H1 (cell line): ENCODE results near the gene IL10RA. TPM values are rescaled to one million over a fixed set of nuclear protein-coding genes. Genes with fewer than 3 reads are reported as not detected.

ENCODE experiments used
- CTCF ChIA-PET: fragments of 300-600 bp; sonication (Branson Sonifier 250); formaldehyde crosslinking; loops from one replicate; lab custom pipeline; 2021; ENCODE audit not compliant: partially characterized antibody; lab: Charles Lee
- POLR2A ChIA-PET: fragments of 300-600 bp; sonication (Branson Sonifier 250); formaldehyde crosslinking; loops from one replicate; lab custom pipeline; 2021; ENCODE audit warnings: inconsistent platforms; ENCODE audit not compliant: partially characterized antibody; lab: Charles Lee
- DNase-seq, 2 experiments: peaks; one replicate each; pipeline versions ENCODE4 v3.0.0 to v3.0.0-alpha.2; 2010 to 2022; ENCODE audit warnings: low spot score in 2 of 2, low read depth in 1 of 2, mixed read lengths in 1 of 2
- FAIRE-seq: peaks from 2 replicates; lab custom pipeline; 2011; peaks lifted over from hg19 to GRCh38; lab: Jason Lieb, UNC
- H2AFZ ChIP-seq: 2 replicates; pipeline ENCODE4 v1.8.1; 2012; ENCODE audit warnings: low read length, inconsistent platforms
- H2AK5ac ChIP-seq: 2 replicates; pipeline ENCODE4 v1.6.1; 2013; ENCODE audit warnings: low read depth, low read length
- H2BK120ac ChIP-seq: replicated peaks from 2 replicates; pipeline ENCODE3; 2013; ENCODE audit warnings: low read depth, low read length, inconsistent platforms
- H2BK12ac ChIP-seq: 2 replicates; pipeline ENCODE4 v1.6.1; 2013; ENCODE audit warnings: low read depth, low read length
- H2BK15ac ChIP-seq: 2 replicates; pipeline ENCODE4 v1.6.1; 2013; ENCODE audit warnings: low read length
- H2BK20ac ChIP-seq: 2 replicates; pipeline ENCODE4 v1.6.1; 2013; ENCODE audit warnings: low read length
- H2BK5ac ChIP-seq: 2 replicates; pipeline ENCODE4 v1.6.1; 2013; ENCODE audit warnings: low read depth, low read length
- H3K14ac ChIP-seq: 2 replicates; pipeline ENCODE4 v1.6.1; 2013; ENCODE audit warnings: inconsistent platforms; ENCODE audit not compliant: insufficient read length
- H3K18ac ChIP-seq: 2 replicates; pipeline ENCODE4 v1.6.1; 2013; ENCODE audit warnings: low read length; ENCODE audit errors: extremely low read depth
- H3K23ac ChIP-seq: 2 replicates; pipeline ENCODE4 v1.6.1; 2013; ENCODE audit warnings: inconsistent platforms; ENCODE audit not compliant: insufficient read length
- H3K23me2 ChIP-seq: 2 replicates; pipeline ENCODE4 v1.6.1; 2013; ENCODE audit warnings: low read depth, low read length
- H3K27ac ChIP-seq: 2 replicates; pipeline ENCODE4 v1.6.1; 2011; ENCODE audit warnings: low read depth, low read length, inconsistent platforms
- H3K27me3 ChIP-seq, 4 experiments: replicated peaks in 1 of 4; 1 replicate in 1 of 4; 2 replicates in 3 of 4; pipeline versions ENCODE4 v1.6.1 to v1.8.1; 2011 to 2013; ENCODE audit warnings: low read length in 3 of 4, mild to moderate bottlenecking in 3 of 4, inconsistent platforms in 2 of 4, mixed read lengths in 2 of 4, moderate library complexity in 1 of 4; ENCODE audit not compliant: control insufficient read depth in 3 of 4, insufficient read depth in 3 of 4; ENCODE audit errors: extremely low read depth in 1 of 4
- H3K36me3 ChIP-seq, 4 experiments: 2 replicates each; pipeline versions ENCODE4 v1.6.1 to v1.8.1; 2011 to 2013; ENCODE audit warnings: mild to moderate bottlenecking in 4 of 4, low read length in 3 of 4, moderate library complexity in 2 of 4, control low read depth in 1 of 4, inconsistent platforms in 1 of 4; ENCODE audit not compliant: insufficient read depth in 4 of 4, control insufficient read depth in 2 of 4
- H3K4ac ChIP-seq: replicated peaks from 2 replicates; pipeline ENCODE3; 2013; ENCODE audit warnings: low read length, low read depth, mixed read lengths, inconsistent platforms; ENCODE audit not compliant: insufficient read length
- H3K4me1 ChIP-seq, 4 experiments: replicated peaks in 1 of 4; 1 replicate in 1 of 4; 2 replicates in 3 of 4; pipeline versions ENCODE4 v1.6.1 to v1.8.1; 2011 to 2013; ENCODE audit warnings: low read length in 3 of 4, inconsistent platforms in 2 of 4, mixed read lengths in 1 of 4; ENCODE audit not compliant: insufficient read depth in 4 of 4, control insufficient read depth in 3 of 4
- H3K4me2 ChIP-seq, 2 experiments: 2 replicates each; pipeline versions ENCODE4 v1.6.1 to v1.8.1; 2011 to 2013; ENCODE audit warnings: low read depth in 2 of 2, low read length in 2 of 2, control low read depth in 1 of 2, inconsistent platforms in 1 of 2, mild to moderate bottlenecking in 1 of 2; ENCODE audit not compliant: insufficient read depth in 1 of 2
- H3K4me3 ChIP-seq, 4 experiments: fragments of 200-600, 300-600 bp in 1 of 4; sonication (generic), shearing (Covaris generic), sonication (Bioruptor Twin) in 1 of 4; 2 replicates each; pipeline versions ENCODE4 v1.5.1 to v1.8.1; 2011 to 2016; ENCODE audit warnings: low read length in 4 of 4, low read depth in 3 of 4, control low read depth in 2 of 4, inconsistent platforms in 2 of 4, mild to moderate bottlenecking in 2 of 4, mixed read lengths in 1 of 4, moderate library complexity in 1 of 4; ENCODE audit not compliant: insufficient read depth in 2 of 4; ENCODE audit errors: extremely low read depth in 1 of 4
- H3K56ac ChIP-seq: replicated peaks from 2 replicates; pipeline ENCODE3; 2013; ENCODE audit warnings: low read depth, mild to moderate bottlenecking, mixed read lengths, low read length, inconsistent platforms; ENCODE audit not compliant: insufficient read length
- H3K79me1 ChIP-seq: 2 replicates; pipeline ENCODE4 v1.6.1; 2013; ENCODE audit warnings: low read depth, low read length, control low read depth
- H3K79me2 ChIP-seq, 2 experiments: 2 replicates each; pipeline versions ENCODE4 v1.6.1 to v1.8.1; 2012 to 2013; ENCODE audit warnings: low read length in 2 of 2, mild to moderate bottlenecking in 2 of 2, inconsistent platforms in 1 of 2; ENCODE audit not compliant: insufficient read depth in 2 of 2, control insufficient read depth in 1 of 2
- H3K9ac ChIP-seq, 4 experiments: replicated peaks in 1 of 4; 1 replicate in 1 of 4; 2 replicates in 3 of 4; pipeline versions ENCODE4 v1.6.1 to v1.8.1; 2011 to 2013; ENCODE audit warnings: low read depth in 3 of 4, low read length in 3 of 4, control low read depth in 2 of 4, mild to moderate bottlenecking in 2 of 4, moderate library complexity in 2 of 4, inconsistent platforms in 1 of 4; ENCODE audit errors: extremely low read depth in 1 of 4
- H3K9me3 ChIP-seq, 2 experiments: 2 replicates each; pipeline versions ENCODE4 v1.6.1 to v1.8.1; 2012 to 2013; ENCODE audit warnings: mild to moderate bottlenecking in 2 of 2, moderate library complexity in 2 of 2, control low read depth in 1 of 2, inconsistent platforms in 1 of 2, low read depth in 1 of 2, low read length in 1 of 2, mixed read lengths in 1 of 2; ENCODE audit not compliant: insufficient read depth in 2 of 2
- H4K20me1 ChIP-seq, 2 experiments: replicated peaks in 1 of 2; 2 replicates each; pipeline versions ENCODE3 to v1.8.1; 2011 to 2013; ENCODE audit warnings: inconsistent platforms in 2 of 2, low read length in 2 of 2, mild to moderate bottlenecking in 1 of 2; ENCODE audit not compliant: insufficient read depth in 2 of 2, control insufficient read depth in 1 of 2
- H4K5ac ChIP-seq: 2 replicates; pipeline ENCODE4 v1.6.1; 2013; ENCODE audit warnings: low read length, low read depth, mixed read lengths, inconsistent platforms; ENCODE audit not compliant: insufficient read length
- H4K8ac ChIP-seq: 2 replicates; pipeline ENCODE4 v1.8.0; 2013; ENCODE audit warnings: mild to moderate bottlenecking, moderate library complexity, low read length, inconsistent platforms; ENCODE audit not compliant: insufficient read depth; ENCODE audit errors: extremely low read depth
- H4K91ac ChIP-seq: replicated peaks from 2 replicates; pipeline ENCODE3; 2013; ENCODE audit warnings: low read length, mixed read lengths, inconsistent platforms; ENCODE audit not compliant: insufficient read length
- ATF3 ChIP-seq: IDR thresholded peaks from 2 replicates; pipeline ENCODE4 v1.6.1; 2011; ENCODE audit warnings: low read depth, mild to moderate bottlenecking, low read length; ENCODE audit not compliant: insufficient read depth
- BACH1 ChIP-seq: IDR thresholded peaks from 2 replicates; pipeline ENCODE4 v1.6.1; 2012; ENCODE audit warnings: low read length, improper control_type of control experiment
- CEBPB ChIP-seq: IDR thresholded peaks from 2 replicates; pipeline ENCODE4 v1.6.1; 2012; ENCODE audit warnings: low read depth, low read length
- CTBP2 ChIP-seq: IDR thresholded peaks from 2 replicates; pipeline ENCODE4 v1.7.0; 2011; ENCODE audit warnings: borderline replicate concordance, mild to moderate bottlenecking, moderate library complexity, mixed read lengths, low read length; ENCODE audit not compliant: insufficient read depth, insufficient read length
- GTF2F1 ChIP-seq: IDR thresholded peaks from 2 replicates; pipeline ENCODE4 v1.6.1; 2012; ENCODE audit warnings: low read depth, low read length, improper control_type of control experiment, borderline replicate concordance
- KDM5A ChIP-seq: fragments of 200-600 bp; IDR thresholded peaks from 2 replicates; pipeline ENCODE4 v1.7.1; 2012; ENCODE audit warnings: mild to moderate bottlenecking, low read length, inconsistent platforms, mixed read lengths
- MAX ChIP-seq: IDR thresholded peaks from 2 replicates; pipeline ENCODE4 v1.6.1; 2012; ENCODE audit warnings: inconsistent platforms
- RXRA ChIP-seq: IDR thresholded peaks from 2 replicates; pipeline ENCODE4 v1.6.1; 2011; ENCODE audit warnings: low read depth, mild to moderate bottlenecking, low read length, moderate library complexity; ENCODE audit not compliant: insufficient read depth
- SAP30 ChIP-seq: fragments of 300-600 bp; sonication (generic); IDR thresholded peaks from 2 replicates; pipeline ENCODE4 v1.7.1; 2012; ENCODE audit warnings: low read length, moderate library complexity, mild to moderate bottlenecking, inconsistent platforms; ENCODE audit not compliant: insufficient read depth, insufficient replicate concordance
- SIN3A ChIP-seq, 2 experiments: IDR thresholded peaks in 1 of 2; conservative IDR thresholded peaks in 1 of 2; 2 replicates each; pipeline ENCODE4 v1.6.1; 2011 to 2012; ENCODE audit warnings: low read length in 2 of 2, improper control_type of control experiment in 1 of 2, low read depth in 1 of 2, mild to moderate bottlenecking in 1 of 2
- SIRT6 ChIP-seq: IDR thresholded peaks from one replicate; pipeline ENCODE4 v1.7.1; 2012; ENCODE audit warnings: low read length, inconsistent platforms
- SP4 ChIP-seq: IDR thresholded peaks from 2 replicates; pipeline ENCODE4 v1.6.1; 2012; ENCODE audit warnings: low read length, inconsistent platforms
- SUZ12 ChIP-seq: fragments of 200-600 bp; sonication (generic); IDR thresholded peaks from 2 replicates; pipeline ENCODE4 v1.6.1; 2012; ENCODE audit warnings: mild to moderate bottlenecking, inconsistent platforms, low read length, moderate library complexity, mixed read lengths
- YY1 ChIP-seq: IDR thresholded peaks from 2 replicates; pipeline ENCODE4 v1.6.1; 2011; ENCODE audit warnings: low read depth, mild to moderate bottlenecking, low read length
- WGBS, 2 experiments: shearing (Covaris generic) in 1 of 2; methylation state at CpG; one replicate each; pipeline versions ENCODE4 v1.1.6 to v1.1.7; 2013 to 2015; ENCODE audit warnings: low lambda C conversion rate in 2 of 2, mixed read lengths in 2 of 2, inconsistent platforms in 1 of 2, low coverage in 1 of 2, missing lambda C conversion rate in 1 of 2; ENCODE audit not compliant: insufficient replicate concordance in 2 of 2, insufficient coverage in 1 of 2, insufficient read length in 1 of 2; ENCODE audit errors: extremely low coverage in 1 of 2, missing lambda C conversion rate in 1 of 2; 5-methylcytosine and 5-hydroxymethylcytosine counted together
- polyA plus RNA-seq, 7 experiments: library from polyadenylated mRNA; depleted of rRNA in 3 of 7; stranded (reverse) in 5 of 7; unstranded in 2 of 7; fragments of >200 nt in 5 of 7; fragments of 200-250 nt in 2 of 7; gene quantifications; 1 replicate in 5 of 7; 2 replicates in 1 of 7; 4 replicates in 1 of 7; pipeline versions ENCODE4 v1.2.1 to v1.2.3, GENCODE V29; 2011 to 2013; ENCODE audit warnings: missing spikeins in 2 of 7, mixed read lengths in 2 of 7
- total RNA-seq: library from RNA; stranded (reverse); fragmentation: NEBNext Ultra II Directional; extraction: Animal tissue kit (Norgen Biotek cat#: 25700); gene quantifications from 2 replicates; pipeline ENCODE4 v1.2.1, GENCODE V29; 2021

Gene IL10RA
- total and polyA plus RNA-seq, 2 of the 8 experiments (the other 6 are each of a cell fraction or from before 2014, with no cell fraction given) = 0.05 to 0.11 TPM

- POLR2A ChIA-PET = no interaction called here
- Histone ChIP-seq H4K8ac (no peak overlapping the region), H3K4me1 (0 out of 7 replicates have a peak, but pooled peaks cover 0 to 2% (median 0%) of the 10 kb centered on the region in 4 experiments), H4K5ac (no peak overlapping the region), H3K4me3 (no peak overlapping the region), H3K14ac (no peak overlapping the region), H2BK15ac (no peak overlapping the region), H2BK20ac (no peak overlapping the region), H3K27ac (no peak overlapping the region), H2AK5ac (no peak overlapping the region), H3K36me3 (no peaks in the 10 kb centered on the region), H3K23me2 (no peaks in the 10 kb centered on the region), H2BK120ac (no peak overlapping the region), H2AFZ (no peak overlapping the region), H4K20me1 (no peaks in the 10 kb centered on the region), H4K91ac (no peak overlapping the region), H3K27me3 (no peaks in the 10 kb centered on the region; a peak in 1 of 7 replicates)
- peak in 1 of 2 experiments; percentile 17 for DNase-seq
- CTCF ChIA-PET = interaction anchor here (0.6 to 12.4 kb wide), 20 partner anchors 9 to 225 kb away, joined by 3 to 173 read pairs (median 5); partner anchors contain the start of genes FXYD2 and TMPRSS13
- TF ChIP-seq YY1 (no peak), SAP30 (no peak), GTF2F1 (no peak), RXRA (no peak), SIRT6 (no peak), CTBP2 (no peak), SP4 (no peak), ATF3 (no peak), MAX (no peak), CEBPB (no peak), BACH1 (no peak), SIN3A (conservative IDR thresholded peaks at IDR 0.05 in 1 of 2, IDR thresholded peaks at IDR 0.05 in 1 of 2; ENCODE audit: low read depth in 1 of 2, low read length in 2 of 2) (no peak), SUZ12 (no peak), KDM5A (no peak)
- TF ChIP-seq, all 59 proteins: peak for 0
- WGBS, 2 experiments = 88% methylated on average over 5 of the region's 5 CpGs; no CpG with 5 or more reads in 1 of the 2 experiments
- Histone ChIP-seq H3K79me2 (no peaks in the 10 kb centered on the region), H3K9me3 (no peaks in the 10 kb centered on the region), H3K23ac (no peak overlapping the region), H3K4ac (no peak overlapping the region), H3K4me2 (no peak overlapping the region), H3K9ac (no peak overlapping the region), H2BK5ac (no peak overlapping the region), H3K56ac (no peak overlapping the region), H2BK12ac (no peak overlapping the region), H3K79me1 (no peaks in the 10 kb centered on the region), H3K18ac (no peak overlapping the region)
- FAIRE-seq = no peak
These were observed 41.6 kb upstream of the IL10RA start for GRCh38 chr11:117944554-117944953.
